ENCODE data around the gene SACS.
"Not testable (repeated sequence)": the region's sequence is repeated elsewhere in the genome, so short reads cannot be mapped to it uniquely, and the experiment has no call there.

The SACS gene

DNA sequence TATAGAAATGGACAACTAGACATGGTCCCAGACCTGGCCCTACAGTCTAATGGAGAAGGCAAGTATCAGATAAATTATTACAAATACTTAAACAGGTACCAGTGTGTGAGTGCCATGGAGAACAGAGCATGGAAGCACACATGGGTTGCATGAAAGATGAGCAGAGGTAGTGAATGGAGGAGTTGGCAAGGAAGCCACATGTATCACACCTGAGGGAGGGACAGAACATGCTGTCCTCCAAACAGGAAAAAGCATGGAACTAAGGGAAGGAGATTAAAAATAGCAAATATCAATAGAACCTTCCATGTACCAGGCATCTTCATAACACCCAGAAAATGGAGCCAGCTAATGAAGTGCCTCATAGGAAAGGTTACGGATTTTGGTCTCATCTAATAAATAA is 85.9 kb downstream of the SACS start:
- intact Hi-C loops (cut with micrococcal nuclease) = no loop called here

DNA sequence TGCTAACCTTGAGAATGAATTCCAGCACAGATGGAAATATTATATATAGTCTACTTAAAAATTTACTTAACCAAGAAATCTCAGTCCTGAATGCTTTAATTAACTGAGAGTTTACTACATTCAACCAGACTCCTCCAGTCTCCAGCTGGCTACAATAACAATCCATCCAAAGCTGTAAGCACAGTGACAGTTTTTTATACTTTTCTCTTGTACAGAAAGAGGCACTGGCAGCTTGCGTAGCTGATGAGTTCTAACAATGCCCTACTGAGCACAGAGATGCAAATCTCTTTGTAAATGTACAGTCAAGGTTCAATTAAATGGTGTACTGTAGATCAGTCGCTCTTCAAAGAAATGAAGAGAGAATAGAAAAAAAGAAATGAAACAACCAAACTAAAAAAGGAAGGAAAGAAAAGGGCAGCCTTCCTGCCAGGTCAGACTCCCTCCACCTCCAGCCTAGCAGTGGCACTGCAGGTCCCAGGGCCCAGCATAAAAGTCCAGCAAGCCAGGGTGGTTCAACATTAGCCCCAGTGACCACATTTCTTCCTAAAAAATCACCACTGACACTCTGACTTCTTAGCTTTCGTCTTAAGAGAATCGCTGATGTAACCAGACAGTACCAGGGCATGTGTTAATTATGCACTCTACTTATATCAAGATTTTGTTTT is 88.4 kb downstream of the SACS start:
- Mint-ChIP-seq H3K27me3 (no peaks in the 10 kb centered on the region), H3K27ac (no peak overlapping the region), H3K4me1 (ENCODE audit: low read depth) (peaks cover 5% of the 10 kb centered on the region), H3K36me3 (ENCODE audit: low read depth) (peaks cover 74% of the 10 kb centered on the region), H3K4me3 (no peak overlapping the region), H3K9me3 (peaks cover 7% of the 10 kb centered on the region)
- intact Hi-C loops (cut with micrococcal nuclease) = no loop called here

More for the DNA sequence above, 85.9 kb downstream of the SACS start:
- Mint-ChIP-seq H3K4me1 (ENCODE audit: low read depth) (peaks cover 5% of the 10 kb centered on the region), H3K27ac (no peak overlapping the region), H3K27me3 (no peaks in the 10 kb centered on the region), H3K4me3 (no peak overlapping the region), H3K36me3 (ENCODE audit: low read depth) (peaks cover 81% of the 10 kb centered on the region), H3K9me3 (peaks cover 9% of the 10 kb centered on the region)

DNA sequence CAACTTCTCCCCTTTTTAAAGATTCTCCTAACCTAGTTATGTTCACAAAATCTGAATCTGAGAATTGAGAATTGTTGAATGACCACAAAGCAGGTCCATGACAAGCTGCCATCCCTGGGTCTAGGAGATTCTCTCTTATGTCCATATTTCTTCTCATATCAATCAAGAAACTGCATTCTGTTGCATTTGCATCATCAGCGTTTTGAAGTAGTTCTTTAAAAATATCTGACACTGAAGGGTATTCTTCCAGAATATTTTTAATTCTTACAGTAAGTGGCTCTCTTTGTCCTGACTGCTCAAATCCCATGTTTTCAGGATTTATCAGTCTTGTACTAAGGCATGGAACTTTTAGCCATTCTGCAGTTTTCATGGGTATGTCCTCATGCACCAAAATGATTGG is 94.3 kb downstream of the SACS start:
- no peaks in the 10 kb centered on the region for H3K4me1 Mint-ChIP-seq (ENCODE audit: low read depth)
- H3K4me3 Mint-ChIP-seq = no peak overlapping the region
- intact Hi-C loops (cut with micrococcal nuclease) = no loop called here
- H3K27ac Mint-ChIP-seq = no peak overlapping the region
- no peaks in the 10 kb centered on the region for H3K27me3 Mint-ChIP-seq
- peaks cover 38% of the 10 kb centered on the region for H3K9me3 Mint-ChIP-seq
- H3K36me3 Mint-ChIP-seq (ENCODE audit: low read depth) = peaks cover 28% of the 10 kb centered on the region

DNA sequence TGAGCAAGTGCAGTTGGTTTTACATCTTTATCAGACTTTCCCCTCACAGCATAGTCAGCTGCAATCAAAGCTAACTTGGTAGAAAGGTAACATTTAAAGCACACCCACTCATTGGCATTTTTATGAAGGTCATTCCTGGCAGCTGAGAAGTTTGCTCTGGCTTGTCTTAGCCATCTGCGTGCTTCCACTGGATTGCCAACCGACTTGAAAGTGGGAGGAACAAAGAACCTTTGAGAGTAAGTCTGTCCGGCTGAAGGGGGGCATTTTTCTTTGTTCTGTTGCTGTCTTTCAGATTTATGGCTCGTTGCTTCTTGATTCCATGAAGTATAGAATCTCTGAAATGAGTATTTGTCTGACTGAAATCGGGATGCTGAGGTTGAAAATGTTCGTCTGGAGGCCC is 103.1 kb downstream of the SACS start:
- no peaks in the 10 kb centered on the region for H3K27me3 Mint-ChIP-seq
- H3K9me3 Mint-ChIP-seq = peaks cover 32% of the 10 kb centered on the region
- intact Hi-C loops (cut with micrococcal nuclease) = no loop called here
- H3K27ac Mint-ChIP-seq = no peak overlapping the region
- H3K4me1 Mint-ChIP-seq (ENCODE audit: low read depth) = no peaks in the 10 kb centered on the region
- no peak overlapping the region for H3K4me3 Mint-ChIP-seq
- H3K36me3 Mint-ChIP-seq (ENCODE audit: low read depth) = peaks cover 5% of the 10 kb centered on the region

DNA sequence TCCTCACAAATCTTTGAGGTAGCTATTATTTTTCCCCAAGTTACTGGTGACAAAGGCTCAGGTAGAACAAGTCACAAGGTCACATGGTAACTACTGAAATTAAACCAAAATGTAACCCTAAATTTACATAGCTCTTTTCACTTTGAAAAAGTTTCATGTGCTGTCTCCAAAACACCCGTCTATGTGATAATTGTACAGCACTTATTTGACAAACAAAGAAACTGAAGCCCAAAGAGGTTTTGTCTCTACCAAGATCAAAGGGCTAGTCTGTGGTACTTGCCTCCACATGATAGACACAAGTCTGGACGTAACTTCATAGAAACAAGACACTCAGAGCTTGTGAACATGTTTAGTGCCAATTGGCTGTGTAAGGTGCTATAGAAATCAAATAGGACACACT is 108.3 kb downstream of the SACS start:
- peaks cover 6% of the 10 kb centered on the region for H3K9me3 Mint-ChIP-seq
- H3K27me3 Mint-ChIP-seq = no peaks in the 10 kb centered on the region
- intact Hi-C loops (cut with micrococcal nuclease) = no loop called here
- H3K27ac Mint-ChIP-seq = no peak overlapping the region
- H3K4me1 Mint-ChIP-seq (ENCODE audit: low read depth) = no peaks in the 10 kb centered on the region
- no peak overlapping the region for H3K4me3 Mint-ChIP-seq
- H3K36me3 Mint-ChIP-seq (ENCODE audit: low read depth) = no peaks in the 10 kb centered on the region

DNA sequence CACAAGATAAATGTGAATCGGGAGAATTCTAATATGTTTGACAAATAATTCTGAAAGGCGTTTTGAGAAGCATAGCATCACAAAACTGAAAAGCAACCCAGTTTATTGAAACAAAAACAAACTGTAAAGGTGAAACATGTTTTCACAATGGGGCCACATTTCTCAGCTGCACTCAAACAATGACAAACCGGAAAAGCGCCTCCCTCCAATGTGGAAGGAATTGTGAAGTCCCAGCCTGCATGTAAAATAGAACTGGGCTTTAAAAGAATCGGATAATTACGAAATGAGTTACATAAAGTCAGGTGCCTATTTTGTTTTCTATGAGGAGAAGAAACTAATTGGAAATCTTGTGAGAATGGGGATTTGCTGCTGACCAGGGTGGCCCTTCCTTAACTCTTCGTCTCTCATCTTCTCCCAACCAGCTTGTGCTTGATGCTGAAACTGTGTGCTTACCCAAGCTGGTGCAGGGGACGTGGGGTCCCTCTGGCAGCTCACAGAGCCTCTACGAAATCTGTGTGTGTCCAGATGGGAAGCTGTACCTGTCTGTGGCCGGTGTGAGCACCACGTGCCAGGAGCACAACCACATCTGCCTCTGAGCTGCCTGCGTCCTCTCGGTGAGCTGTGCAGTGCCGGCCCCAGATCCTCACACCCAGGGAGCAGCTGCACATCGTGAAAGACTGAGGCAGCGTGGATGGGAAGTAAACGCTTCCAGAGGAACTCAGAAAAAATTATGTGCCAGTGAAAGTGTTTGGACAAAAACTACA is 109.4 kb downstream of the SACS start:
- H3K9me3 Mint-ChIP-seq = no peaks in the 10 kb centered on the region
- intact Hi-C loops (cut with micrococcal nuclease) = no loop called here
- no peak overlapping the region for H3K27ac Mint-ChIP-seq
- H3K27me3 Mint-ChIP-seq = no peaks in the 10 kb centered on the region
- H3K4me1 Mint-ChIP-seq (ENCODE audit: low read depth) = peaks cover 5% of the 10 kb centered on the region
- H3K4me3 Mint-ChIP-seq = no peak overlapping the region
- no peaks in the 10 kb centered on the region for H3K36me3 Mint-ChIP-seq (ENCODE audit: low read depth)

DNA sequence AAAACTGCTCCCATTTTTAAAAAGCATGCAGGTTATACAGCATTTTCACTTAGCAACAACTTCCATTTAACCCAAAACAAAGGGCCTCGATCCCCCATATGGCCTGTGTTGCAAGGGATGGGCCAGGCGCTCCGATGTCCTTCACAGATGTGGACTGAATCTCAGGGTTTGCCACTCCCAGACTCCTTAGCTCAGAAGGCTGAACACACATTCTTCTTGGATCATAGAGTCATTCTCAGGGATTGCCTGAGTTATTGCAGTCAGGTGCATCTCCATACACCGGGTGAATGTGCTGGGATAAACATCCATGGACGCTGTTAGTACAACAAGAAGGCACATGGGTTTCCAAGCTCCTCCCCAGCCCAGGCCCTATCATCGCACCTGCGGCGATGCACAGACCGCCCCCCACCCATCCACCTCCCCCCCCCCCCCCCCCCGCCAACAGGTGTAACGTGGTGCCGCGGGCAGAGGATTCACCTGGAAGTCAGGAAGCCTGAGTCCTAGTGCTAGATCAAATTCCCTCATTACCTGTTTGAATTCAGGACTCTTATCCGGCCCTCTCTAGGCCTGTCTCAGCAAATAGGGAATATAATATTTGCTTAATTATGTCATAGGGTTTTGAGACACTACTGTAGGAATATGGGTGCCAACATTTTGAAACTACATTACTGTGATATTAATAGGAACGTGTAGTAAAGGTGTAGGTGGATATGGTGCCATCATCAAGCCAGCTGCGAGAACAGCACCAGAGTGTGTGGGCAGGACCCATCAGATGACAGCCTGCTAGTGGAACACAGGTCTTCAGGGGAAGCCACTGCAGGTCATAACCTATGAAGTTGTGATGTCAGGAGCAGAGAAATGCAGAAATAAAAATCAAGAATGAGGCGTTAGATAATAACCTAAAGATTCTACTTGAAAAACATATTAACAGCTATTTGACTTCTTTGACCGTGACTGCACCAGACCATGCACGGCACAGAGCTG is 110.9 kb downstream of the SACS start:
- Mint-ChIP-seq H3K27ac (no peak overlapping the region), H3K36me3 (ENCODE audit: low read depth) (no peaks in the 10 kb centered on the region), H3K4me1 (ENCODE audit: low read depth) (peaks cover 11% of the 10 kb centered on the region), H3K9me3 (no peaks in the 10 kb centered on the region), H3K27me3 (no peaks in the 10 kb centered on the region), H3K4me3 (no peak overlapping the region)
- intact Hi-C loops (cut with micrococcal nuclease) = no loop called here

DNA sequence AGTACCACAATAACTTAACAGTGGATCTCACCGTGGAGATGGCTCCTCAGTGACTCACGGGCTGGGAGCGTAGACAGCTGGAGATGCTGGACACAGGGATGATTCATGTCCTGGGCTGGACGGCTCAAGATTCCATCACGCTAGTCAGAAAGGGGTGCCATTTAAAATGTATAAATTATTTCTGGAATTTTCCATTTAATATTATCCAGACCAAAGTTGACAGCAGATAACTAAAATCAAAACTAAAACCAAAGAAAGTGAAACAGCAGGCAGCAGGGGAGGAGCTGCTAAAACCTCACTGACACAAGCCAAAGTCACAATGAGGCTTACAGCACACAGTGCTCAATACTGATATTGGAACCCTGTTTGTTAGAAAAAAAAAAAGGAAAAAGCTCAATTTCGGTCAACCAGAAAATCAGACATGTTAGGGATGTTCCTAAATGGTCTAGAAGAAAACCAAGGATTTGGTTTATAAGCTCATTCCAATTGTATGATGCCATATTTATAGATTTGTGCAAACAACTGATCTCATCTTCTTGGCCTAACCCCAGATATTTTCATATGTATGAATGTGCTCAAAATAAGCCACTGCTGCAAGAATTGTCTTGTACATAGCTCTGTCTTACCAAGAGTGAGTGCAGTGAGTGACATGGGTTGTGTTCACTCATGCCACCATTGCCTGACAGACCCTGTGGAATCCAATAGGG is 111.8 kb downstream of the SACS start:
- Mint-ChIP-seq H3K9me3 (no peaks in the 10 kb centered on the region), H3K36me3 (ENCODE audit: low read depth) (no peaks in the 10 kb centered on the region), H3K4me3 (no peak overlapping the region), H3K27me3 (no peaks in the 10 kb centered on the region), H3K4me1 (ENCODE audit: low read depth) (peaks cover 11% of the 10 kb centered on the region), H3K27ac (no peak overlapping the region)
- intact Hi-C loops (cut with micrococcal nuclease) = no loop called here

DNA sequence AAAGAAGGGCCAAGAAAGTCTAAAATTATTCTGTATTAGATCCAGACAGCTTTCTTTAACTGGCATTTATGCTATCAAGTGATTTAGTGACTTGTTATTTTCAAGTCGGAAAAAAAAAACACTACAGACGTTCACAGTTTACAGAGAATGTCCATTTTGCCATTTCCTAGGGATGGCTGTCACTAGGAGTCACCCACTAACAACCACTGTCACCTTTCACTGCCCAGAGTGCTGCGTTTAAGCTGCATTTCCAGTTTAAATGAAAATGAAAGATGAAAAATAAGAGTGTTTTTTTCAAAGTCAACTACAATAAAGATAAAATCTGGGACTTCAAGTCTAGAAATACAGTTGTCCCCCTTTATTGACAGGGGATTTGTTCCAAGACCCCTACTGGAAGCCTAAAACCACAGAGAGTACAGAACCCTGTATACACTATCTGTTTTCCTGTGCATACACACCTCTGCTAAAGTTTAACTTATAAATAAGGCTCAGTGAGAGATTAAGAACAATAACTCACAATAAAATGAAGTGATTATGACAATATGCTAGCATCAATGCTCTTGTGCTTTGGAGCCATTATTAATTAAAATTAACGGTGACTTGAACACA is 112.5 kb downstream of the SACS start:
- peaks cover 11% of the 10 kb centered on the region for H3K4me1 Mint-ChIP-seq (ENCODE audit: low read depth)
- H3K27ac Mint-ChIP-seq = no peak overlapping the region
- no peaks in the 10 kb centered on the region for H3K27me3 Mint-ChIP-seq
- H3K36me3 Mint-ChIP-seq (ENCODE audit: low read depth) = no peaks in the 10 kb centered on the region
- intact Hi-C loops (cut with micrococcal nuclease) = no loop called here
- H3K9me3 Mint-ChIP-seq = no peaks in the 10 kb centered on the region
- no peak overlapping the region for H3K4me3 Mint-ChIP-seq

DNA sequence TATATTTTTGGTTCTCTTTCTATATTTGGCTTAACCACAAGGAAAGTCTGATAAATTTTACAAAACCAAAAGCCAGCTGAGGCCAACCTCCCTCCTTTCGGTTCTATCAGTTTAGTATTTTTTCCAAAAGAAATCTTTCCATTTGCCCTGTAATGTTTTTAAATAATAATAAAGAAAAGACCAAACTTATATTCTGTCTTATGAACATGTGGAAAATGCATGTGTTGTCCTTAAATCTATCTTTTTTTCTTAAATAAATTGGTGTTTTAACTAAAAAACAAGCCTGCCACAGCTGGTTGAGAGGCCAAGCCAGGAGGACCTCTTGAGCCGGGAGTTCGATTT is 113.6 kb downstream of the SACS start:
- intact Hi-C loops (cut with micrococcal nuclease) = no loop called here
- H3K4me3 Mint-ChIP-seq = no peak overlapping the region

DNA sequence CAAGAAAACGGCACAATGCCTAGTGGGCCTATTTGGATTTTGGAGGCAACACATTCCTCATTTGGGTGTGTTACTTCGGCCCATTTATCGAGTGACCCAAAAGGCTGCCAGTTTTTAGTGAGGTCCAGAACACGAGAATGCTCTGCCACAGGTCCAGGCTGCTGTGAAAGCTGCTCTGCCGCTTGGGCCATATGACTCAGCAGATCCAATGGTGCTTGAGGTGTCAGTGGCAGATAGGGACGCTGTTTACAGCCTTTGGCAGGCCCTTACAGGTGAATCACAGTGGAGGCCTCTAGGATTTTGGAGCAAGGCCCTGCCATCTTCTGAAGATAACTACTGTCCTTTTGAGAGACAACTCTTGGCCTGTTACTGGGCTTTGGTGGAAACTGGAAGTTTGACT is 118.7 kb downstream of the SACS start:
- intact Hi-C loops (cut with micrococcal nuclease); H3K27ac Mint-ChIP-seq; H3K9me3 Mint-ChIP-seq; H3K27me3 Mint-ChIP-seq; H3K4me3 Mint-ChIP-seq; H3K36me3 Mint-ChIP-seq (ENCODE audit: low read depth): not testable (repeated sequence)
- peaks cover 11% of the 10 kb centered on the region for H3K4me1 Mint-ChIP-seq (ENCODE audit: low read depth)

More for the DNA sequence above, 113.6 kb downstream of the SACS start:
- Mint-ChIP-seq H3K27ac (no peak overlapping the region), H3K9me3 (no peaks in the 10 kb centered on the region), H3K36me3 (ENCODE audit: low read depth) (no peaks in the 10 kb centered on the region), H3K4me1 (ENCODE audit: low read depth) (peaks cover 11% of the 10 kb centered on the region), H3K27me3 (no peaks in the 10 kb centered on the region)

DNA sequence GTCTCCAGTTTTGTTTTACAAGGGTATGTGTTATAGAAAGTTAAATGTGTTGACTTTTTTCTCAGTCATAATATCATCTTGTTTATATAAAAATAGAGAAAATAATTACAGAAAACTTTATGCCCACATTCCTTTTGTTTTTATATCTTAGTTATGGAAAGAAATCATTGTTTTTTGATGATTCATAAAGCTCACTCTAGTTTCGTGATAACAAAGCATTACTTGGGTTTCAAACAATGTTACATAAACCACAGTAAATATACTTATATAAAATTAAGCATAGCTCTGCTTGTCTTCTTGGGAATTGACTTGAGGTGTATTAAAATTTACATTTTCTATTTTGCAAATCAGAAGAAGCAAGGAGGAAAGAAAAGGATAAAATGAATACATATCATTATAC is 140.9 kb downstream of the SACS start:
- no peaks in the 10 kb centered on the region for H3K36me3 Mint-ChIP-seq (ENCODE audit: low read depth)
- no peaks in the 10 kb centered on the region for H3K4me1 Mint-ChIP-seq (ENCODE audit: low read depth)
- intact Hi-C loops (cut with micrococcal nuclease) = no loop called here
- no peaks in the 10 kb centered on the region for H3K27me3 Mint-ChIP-seq
- H3K27ac Mint-ChIP-seq = no peak overlapping the region
- no peaks in the 10 kb centered on the region for H3K9me3 Mint-ChIP-seq
- no peak overlapping the region for H3K4me3 Mint-ChIP-seq

DNA sequence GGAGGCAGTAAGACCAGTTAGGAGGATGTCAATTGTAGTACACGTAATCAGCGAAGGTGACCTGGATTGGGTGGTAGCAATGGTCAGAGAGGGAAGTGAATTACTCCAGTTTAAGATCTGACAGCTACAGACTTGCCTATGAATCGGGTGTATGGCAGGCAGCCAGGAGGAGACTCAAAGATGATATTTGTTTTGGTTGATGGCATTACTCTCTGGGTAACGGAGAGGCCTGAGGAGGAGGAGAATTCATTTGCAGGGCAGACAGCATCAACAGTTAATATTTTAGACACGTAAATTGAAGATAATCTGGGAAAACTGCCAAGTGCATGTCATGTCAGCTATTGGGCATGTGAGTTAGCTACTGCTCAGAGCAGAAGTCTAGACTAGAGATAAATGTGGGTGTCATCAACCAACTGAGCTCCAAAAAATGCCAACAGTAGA is 143.6 kb downstream of the SACS start:
- Mint-ChIP-seq H3K36me3 (ENCODE audit: low read depth) (no peaks in the 10 kb centered on the region), H3K27ac (no peak overlapping the region), H3K4me1 (ENCODE audit: low read depth) (no peaks in the 10 kb centered on the region), H3K4me3 (no peak overlapping the region), H3K9me3 (peaks cover 1% of the 10 kb centered on the region), H3K27me3 (no peaks in the 10 kb centered on the region)
- intact Hi-C loops (cut with micrococcal nuclease) = no loop called here

All from dendritic cell treated with granulocyte-macrophage colony-stimulating factor and Interleukin-4, amounts not matched to agents 40 ng/mL and 50 ng/mL, for 4 days (primary cell).